Transverse colon (tissue), 4 donors: ENCODE data around the gene ING1.
"Not testable (repeated sequence)": the region's sequence is repeated elsewhere in the genome, so short reads cannot be mapped to it uniquely, and the experiment has no call there.

Experiments used
- POLR2A ChIP-seq: fragments of 450-650 bp; IDR thresholded peaks from one replicate; pipeline ENCODE4 v1.6.1; 2016; ENCODE audit warnings: antibody characterized with exemption, mild to moderate bottlenecking, moderate library complexity
- POLR2AphosphoS5 ChIP-seq, 3 donors: sonication (generic); formaldehyde crosslinking; IDR thresholded peaks; one replicate each; pipeline ENCODE4 v1.6.1; 2016; ENCODE audit warnings: antibody characterized with exemption in 3 of 3
- TF ChIP-seq, protein P1 (sequence below), 5 experiments: fragments of 200-600 bp in 3 of 5; fragments of 450-650 bp in 2 of 5; sonication (generic) in 3 of 5; IDR thresholded peaks; 1 replicate in 2 of 5; 2 replicates in 3 of 5; pipeline ENCODE4 v1.5.1; 2016 to 2017; ENCODE audit warnings: antibody characterized with exemption in 5 of 5, inconsistent platforms in 3 of 5, mild to moderate bottlenecking in 2 of 5, moderate library complexity in 1 of 5

DNA sequence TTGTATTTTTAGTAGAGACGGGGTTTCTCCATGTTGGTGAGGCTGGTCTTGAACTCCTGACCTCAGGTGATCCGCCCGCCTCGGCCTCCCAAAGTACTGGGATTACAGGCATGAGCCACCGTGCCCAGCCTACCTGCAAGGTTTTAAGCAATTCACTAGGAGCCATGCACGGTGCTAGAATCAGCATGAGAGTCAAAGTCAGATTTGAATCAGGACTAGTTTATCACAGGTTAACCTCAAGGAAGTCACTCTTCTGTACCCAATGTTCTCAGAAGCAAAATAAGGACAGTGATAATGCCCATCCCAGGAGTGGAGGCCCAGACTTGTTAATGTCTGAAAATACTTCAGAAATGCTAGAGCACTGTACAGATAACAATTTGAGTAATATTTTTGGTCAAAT lies 12.7 kb downstream of the ING1 start:
- not testable (repeated sequence) for TF ChIP-seq POLR2A; POLR2AphosphoS5 (IDR thresholded peaks at IDR 0.05)
- TF ChIP-seq, protein P1, sequence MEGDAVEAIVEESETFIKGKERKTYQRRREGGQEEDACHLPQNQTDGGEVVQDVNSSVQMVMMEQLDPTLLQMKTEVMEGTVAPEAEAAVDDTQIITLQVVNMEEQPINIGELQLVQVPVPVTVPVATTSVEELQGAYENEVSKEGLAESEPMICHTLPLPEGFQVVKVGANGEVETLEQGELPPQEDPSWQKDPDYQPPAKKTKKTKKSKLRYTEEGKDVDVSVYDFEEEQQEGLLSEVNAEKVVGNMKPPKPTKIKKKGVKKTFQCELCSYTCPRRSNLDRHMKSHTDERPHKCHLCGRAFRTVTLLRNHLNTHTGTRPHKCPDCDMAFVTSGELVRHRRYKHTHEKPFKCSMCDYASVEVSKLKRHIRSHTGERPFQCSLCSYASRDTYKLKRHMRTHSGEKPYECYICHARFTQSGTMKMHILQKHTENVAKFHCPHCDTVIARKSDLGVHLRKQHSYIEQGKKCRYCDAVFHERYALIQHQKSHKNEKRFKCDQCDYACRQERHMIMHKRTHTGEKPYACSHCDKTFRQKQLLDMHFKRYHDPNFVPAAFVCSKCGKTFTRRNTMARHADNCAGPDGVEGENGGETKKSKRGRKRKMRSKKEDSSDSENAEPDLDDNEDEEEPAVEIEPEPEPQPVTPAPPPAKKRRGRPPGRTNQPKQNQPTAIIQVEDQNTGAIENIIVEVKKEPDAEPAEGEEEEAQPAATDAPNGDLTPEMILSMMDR (IDR thresholded peaks at IDR 0.05), result not testable (repeated sequence)
